Stomach (tissue), 9 donors: ENCODE data around the gene NECAB3. TPM values are rescaled to one million over a fixed set of nuclear protein-coding genes. Genes with fewer than 3 reads are reported as not detected.
"Not testable (repeated sequence)": the region's sequence is repeated elsewhere in the genome, so short reads cannot be mapped to it uniquely, and the experiment has no call there.

ENCODE experiments used
- DNase-seq, 2 donors: peaks; one replicate each; pipeline versions ENCODE4 v3.0.0 to v3.0.0-alpha.2; 2013 to 2019
- H3K27ac ChIP-seq, 5 donors: fragments of 200-600 bp in 4 of 5; sonication (generic) in 4 of 5; one replicate each; pipeline ENCODE4 v1.5.1; 2013 to 2019; ENCODE audit warnings: mild to moderate bottlenecking in 1 of 5, moderate library complexity in 1 of 5
- H3K27me3 ChIP-seq, 3 donors: fragments of 200-600 bp; sonication (generic); one replicate each; pipeline ENCODE4 v1.5.1; 2017 to 2019; ENCODE audit warnings: mixed run types in 1 of 3
- H3K36me3 ChIP-seq, 4 donors: fragments of 200-600 bp; sonication (generic); 1 replicate in 3 of 4; 2 replicates in 1 of 4; pipeline ENCODE4 v1.5.1; 2016 to 2019
- H3K4me1 ChIP-seq, 4 donors: fragments of 200-600 bp; sonication (generic); one replicate each; pipeline ENCODE4 v1.5.1; 2016 to 2019
- H3K4me3 ChIP-seq, 4 donors: fragments of 200-600 bp; sonication (generic) in 3 of 4; one replicate each; pipeline ENCODE4 v1.5.1; 2016 to 2019; ENCODE audit warnings: mild to moderate bottlenecking in 1 of 4
- H3K9me3 ChIP-seq, 4 donors: fragments of 200-600 bp; sonication (generic); one replicate each; pipeline ENCODE4 v1.5.1; 2016 to 2019
- EP300 ChIP-seq: sonication (generic); formaldehyde crosslinking; IDR thresholded peaks from one replicate; pipeline ENCODE4 v1.6.1; 2017; ENCODE audit warnings: antibody characterized with exemption
- POLR2A ChIP-seq, 4 donors: fragments of 450-650 bp; IDR thresholded peaks; one replicate each; pipeline ENCODE4 v1.6.1; 2016; ENCODE audit warnings: antibody characterized with exemption in 4 of 4, control low read depth in 2 of 4, mild to moderate bottlenecking in 1 of 4, moderate library complexity in 1 of 4
- POLR2AphosphoS5 ChIP-seq, 3 donors: sonication (generic); formaldehyde crosslinking; IDR thresholded peaks; one replicate each; pipeline ENCODE4 v1.6.1; 2016; ENCODE audit warnings: antibody characterized with exemption in 3 of 3
- WGBS, 5 donors: extraction: QIAGEN DNeasy Blood & Tissue Kit in 3 of 5; methylation state at CpG; one replicate each; pipeline versions ENCODE4 v1.1.5 to v1.1.7; 2013 to 2018; 5-methylcytosine and 5-hydroxymethylcytosine counted together
- intact Hi-C: fragments of 100-400 bp; cut with DNase I; formaldehyde crosslinking; loops from one replicate; pipeline ENCODE4 v1.15.1; 2023; ENCODE audit warnings: low total_unique reads
- polyA plus RNA-seq, 3 donors: library from polyadenylated mRNA; stranded (reverse); fragments of 200-250 nt; gene quantifications; one replicate each; pipeline ENCODE4 v1.2.3, GENCODE V29; 2013
- total RNA-seq, 5 donors: library from RNA; depleted of rRNA; stranded (reverse); fragments of >200 nt; gene quantifications; one replicate each; pipeline versions ENCODE4 v1.1.0 to v1.2.3, GENCODE V29; 2014 to 2016
- TF ChIP-seq, protein P1 (sequence below), 7 experiments: fragments of 450-650 bp in 4 of 7; fragments of 200-600 bp in 3 of 7; sonication (generic) in 3 of 7; IDR thresholded peaks; one replicate each; pipeline ENCODE4 v1.5.1; 2016 to 2019; ENCODE audit warnings: antibody characterized with exemption in 7 of 7, control low read depth in 2 of 7, mild to moderate bottlenecking in 1 of 7
- donor health status: healthy with polysubstance abuse.
- donor health status: Bipolar disorder and iron deficiency.
- donor health status: healthy.

The NECAB3 gene
- total and polyA plus RNA-seq, 8 donors, result 28.1 to 335 (median 68.9) TPM

DNA sequence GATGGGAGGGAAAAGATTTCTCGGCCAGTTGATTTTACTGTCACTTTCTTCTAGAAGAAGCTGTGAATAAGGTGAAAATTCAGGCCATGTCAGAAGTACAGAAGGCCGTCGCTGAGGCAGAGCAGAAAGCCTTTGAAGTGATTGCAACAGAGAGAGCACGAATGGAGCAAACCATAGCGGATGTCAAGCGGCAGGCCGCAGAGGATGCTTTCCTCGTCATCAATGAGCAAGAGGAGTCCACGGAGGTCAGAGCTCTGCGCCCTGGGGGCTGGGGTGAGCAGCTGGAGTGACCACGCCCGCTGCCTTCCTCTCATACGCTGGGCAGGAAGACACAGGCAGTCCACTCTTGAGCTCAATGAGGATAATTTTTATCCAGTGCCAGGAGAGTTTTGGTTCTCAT, 33.9 kb downstream of the NECAB3 start:
- Histone ChIP-seq H3K36me3 (peaks cover 30 to 98% (median 95%) of the 10 kb centered on the region in 4 donors), H3K4me3 (no peak overlapping the region), H3K4me1 (no peaks in the 10 kb centered on the region), H3K27ac (no peak overlapping the region), H3K9me3 (no peaks in the 10 kb centered on the region), H3K27me3 (no peaks in the 10 kb centered on the region)
- 80 to 92% (median 86%) methylated on average over 11 to 13 of the region's 13 CpGs for WGBS, 5 donors
- intact Hi-C loops, result no loop called here
- TF ChIP-seq POLR2A (IDR thresholded peaks at IDR 0.05) (no peak), POLR2AphosphoS5 (IDR thresholded peaks at IDR 0.05) (no peak), EP300 (no peak)
- TF ChIP-seq, protein P1, sequence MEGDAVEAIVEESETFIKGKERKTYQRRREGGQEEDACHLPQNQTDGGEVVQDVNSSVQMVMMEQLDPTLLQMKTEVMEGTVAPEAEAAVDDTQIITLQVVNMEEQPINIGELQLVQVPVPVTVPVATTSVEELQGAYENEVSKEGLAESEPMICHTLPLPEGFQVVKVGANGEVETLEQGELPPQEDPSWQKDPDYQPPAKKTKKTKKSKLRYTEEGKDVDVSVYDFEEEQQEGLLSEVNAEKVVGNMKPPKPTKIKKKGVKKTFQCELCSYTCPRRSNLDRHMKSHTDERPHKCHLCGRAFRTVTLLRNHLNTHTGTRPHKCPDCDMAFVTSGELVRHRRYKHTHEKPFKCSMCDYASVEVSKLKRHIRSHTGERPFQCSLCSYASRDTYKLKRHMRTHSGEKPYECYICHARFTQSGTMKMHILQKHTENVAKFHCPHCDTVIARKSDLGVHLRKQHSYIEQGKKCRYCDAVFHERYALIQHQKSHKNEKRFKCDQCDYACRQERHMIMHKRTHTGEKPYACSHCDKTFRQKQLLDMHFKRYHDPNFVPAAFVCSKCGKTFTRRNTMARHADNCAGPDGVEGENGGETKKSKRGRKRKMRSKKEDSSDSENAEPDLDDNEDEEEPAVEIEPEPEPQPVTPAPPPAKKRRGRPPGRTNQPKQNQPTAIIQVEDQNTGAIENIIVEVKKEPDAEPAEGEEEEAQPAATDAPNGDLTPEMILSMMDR (IDR thresholded peaks at IDR 0.05), result no peak
- no peak for DNase-seq

DNA sequence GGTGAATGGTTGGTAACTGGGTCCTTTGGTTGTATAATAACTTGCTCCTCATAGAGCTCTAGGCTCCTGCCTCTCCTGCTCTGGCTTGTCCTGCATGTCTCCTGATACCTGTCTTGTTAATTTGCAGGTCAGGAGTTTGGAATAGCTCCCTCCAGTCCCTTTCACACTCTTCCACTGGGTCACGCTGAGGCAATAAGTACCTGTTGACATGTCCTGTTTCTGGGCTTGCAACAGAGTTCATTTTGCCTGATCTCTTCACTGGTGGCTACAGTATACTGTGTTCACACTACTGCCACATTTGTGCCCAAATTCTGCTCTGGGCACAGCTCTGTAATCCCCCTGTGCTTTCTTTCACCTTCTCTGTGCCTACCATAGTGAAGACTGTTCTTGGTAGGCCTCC, 37.5 kb downstream of the NECAB3 start:
- no peak for DNase-seq
- no peak overlapping the region for H3K4me3 ChIP-seq
- no peaks in the 10 kb centered on the region for H3K4me1 ChIP-seq
- intact Hi-C loops, result no loop called here
- WGBS, 5 donors, result 90 to 93% (median 91%) methylated on average over 1 of the region's 1 CpG
- peaks cover 22 to 95% (median 91%) of the 10 kb centered on the region in 4 donors for H3K36me3 ChIP-seq
- TF ChIP-seq, protein P1 (IDR thresholded peaks at IDR 0.05), result no peak
- no peaks in the 10 kb centered on the region for H3K9me3 ChIP-seq
- no peaks in the 10 kb centered on the region for H3K27me3 ChIP-seq
- H3K27ac ChIP-seq, result no peak overlapping the region

DNA sequence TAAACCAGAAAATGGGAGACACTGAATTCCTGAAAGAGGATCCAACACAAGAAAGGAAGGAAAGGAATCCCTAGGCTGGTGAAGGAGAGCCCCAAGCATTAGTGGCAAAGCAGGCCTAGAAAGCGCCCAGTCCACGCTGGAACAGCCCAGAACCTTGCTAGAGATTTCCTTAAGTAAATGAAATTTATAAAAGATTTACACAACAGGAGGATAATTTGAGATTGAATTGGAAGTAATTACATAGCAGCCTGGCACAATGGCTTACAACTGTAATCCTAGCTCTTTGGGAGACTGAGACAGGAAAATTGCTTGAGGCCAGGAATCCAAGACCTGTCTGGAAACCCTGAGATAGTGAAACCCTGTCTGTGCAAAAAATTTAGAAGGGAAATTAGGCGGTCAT, 38.9 kb downstream of the NECAB3 start:
- 94 to 98% (median 97%) methylated on average over 3 of the region's 3 CpGs for WGBS, 5 donors
- H3K4me1 ChIP-seq, result no peaks in the 10 kb centered on the region
- peaks cover 23 to 95% (median 90%) of the 10 kb centered on the region in 4 donors for H3K36me3 ChIP-seq
- no peak overlapping the region for H3K27ac ChIP-seq
- DNase-seq, result no peak
- no peaks in the 10 kb centered on the region for H3K9me3 ChIP-seq
- intact Hi-C loops, result no loop called here
- no peak for TF ChIP-seq POLR2AphosphoS5 (IDR thresholded peaks at IDR 0.05)
- TF ChIP-seq POLR2A (IDR thresholded peaks at IDR 0.05), result no peak
- TF ChIP-seq EP300, result no peak
- TF ChIP-seq, protein P1 (IDR thresholded peaks at IDR 0.05), result no peak
- H3K4me3 ChIP-seq, result no peak overlapping the region
- no peaks in the 10 kb centered on the region for H3K27me3 ChIP-seq

DNA sequence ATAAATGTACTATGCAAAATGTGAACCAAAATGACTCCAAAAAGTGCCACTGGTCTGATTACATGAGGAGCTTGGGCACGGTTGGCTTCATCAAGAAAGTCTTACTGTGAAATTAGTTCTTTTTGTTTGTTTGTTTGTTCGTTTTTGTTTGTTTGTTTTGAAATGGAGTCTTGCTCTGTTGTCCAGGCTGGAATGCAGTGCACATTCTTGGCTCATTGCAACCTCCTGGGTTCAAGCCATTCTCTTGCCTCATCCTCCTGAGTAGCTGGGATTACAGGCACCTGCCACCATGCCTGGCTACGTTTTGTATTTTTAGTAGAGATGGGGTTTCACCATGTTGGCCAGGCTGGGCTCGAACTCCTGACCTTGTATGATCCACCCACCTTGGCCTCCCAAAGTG, 42.3 kb downstream of the NECAB3 start:
- intact Hi-C loops, H3K4me3 ChIP-seq, DNase-seq, H3K27ac ChIP-seq, H3K4me1 ChIP-seq, H3K27me3 ChIP-seq, H3K9me3 ChIP-seq: not testable (repeated sequence)
- peaks cover 33 to 94% (median 90%) of the 10 kb centered on the region in 4 donors for H3K36me3 ChIP-seq
- WGBS, 5 donors, result 79 to 83% (median 82%) methylated on average over 4 of the region's 4 CpGs

DNA sequence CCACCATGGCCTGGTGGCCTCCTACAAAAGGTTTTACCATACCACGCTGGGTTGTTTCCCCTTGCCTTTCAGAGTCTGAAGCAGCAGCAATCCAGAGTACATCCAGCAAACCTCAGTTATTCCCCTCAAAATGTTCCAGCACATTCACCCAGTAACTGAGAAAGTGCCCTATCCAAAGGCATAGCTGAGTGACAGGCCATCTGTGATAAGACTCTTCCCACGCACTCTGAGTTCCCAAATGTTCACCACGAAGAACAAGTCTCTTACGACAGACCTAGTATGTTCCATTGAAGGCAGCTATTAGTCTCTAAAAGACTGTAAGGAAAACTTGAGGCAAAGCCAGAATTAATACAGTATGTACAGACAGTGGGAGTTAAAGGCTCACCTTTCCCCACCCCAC, 43.7 kb downstream of the NECAB3 start:
- H3K36me3 ChIP-seq, result peaks cover 30 to 94% (median 93%) of the 10 kb centered on the region in 4 donors
- intact Hi-C loops, result no loop called here

More for the DNA sequence above, 43.7 kb downstream of the NECAB3 start:
- TF ChIP-seq POLR2A (IDR thresholded peaks at IDR 0.05) (no peak), POLR2AphosphoS5 (IDR thresholded peaks at IDR 0.05) (no peak), EP300 (no peak)
- TF ChIP-seq, protein P1 (IDR thresholded peaks at IDR 0.05), result no peak
- Histone ChIP-seq H3K4me3 (no peak overlapping the region), H3K4me1 (no peaks in the 10 kb centered on the region), H3K27me3 (no peaks in the 10 kb centered on the region), H3K27ac (no peak overlapping the region), H3K9me3 (no peaks in the 10 kb centered on the region)
- WGBS, 5 donors, result 87 to 95% (median 92%) methylated on average over 4 of the region's 4 CpGs
- DNase-seq, result no peak
